K562 (cell line): ENCODE measurements around the gene IFITM2.

Experiments
- EZH2 ChIP-seq: IDR thresholded peaks from 2 replicates; pipeline ENCODE4 v1.6.1; 2012; ENCODE audit warnings: low read depth, mild to moderate bottlenecking, inconsistent platforms, low read length, borderline replicate concordance
- HCFC1 ChIP-seq: IDR thresholded peaks from 2 replicates; pipeline ENCODE4 v1.6.1; 2012; ENCODE audit warnings: low read depth, low read length, improper control_type of control experiment
- PHF21A ChIP-seq: fragments of 450-650 bp; IDR thresholded peaks from 2 replicates; pipeline ENCODE4 v1.6.1; 2017; ENCODE audit warnings: low read depth, borderline replicate concordance
- POLR2A ChIP-seq: fragments of 450-650 bp; conservative IDR thresholded peaks from 2 replicates; pipeline ENCODE4 v1.6.1; 2016
- RNF2 ChIP-seq: sonication (generic); IDR thresholded peaks from 2 replicates; pipeline ENCODE4 v1.6.1; 2016
- SRF ChIP-seq, 2 experiments: fragments of 250-450, 450-650 bp in 1 of 2; sonication (Bioruptor Pico) in 1 of 2; sonication (generic) in 1 of 2; formaldehyde crosslinking; IDR thresholded peaks; 2 replicates each; pipeline versions ENCODE4 v1.5.0 to v1.5.1; 2020 to 2022; ENCODE audit warnings: mild to moderate bottlenecking in 1 of 2, missing genetic modification reagents in 1 of 2
- SUPT5H ChIP-seq: fragments of 450-650 bp; IDR thresholded peaks from 2 replicates; pipeline ENCODE4 v1.6.1; 2016
- TCF7 ChIP-seq: sonication (generic); IDR thresholded peaks from 2 replicates; pipeline ENCODE4 v1.6.1; 2016; ENCODE audit warnings: antibody characterized with exemption, borderline replicate concordance
- ZNF586 ChIP-seq: fragments of 450-650 bp; formaldehyde crosslinking; conservative IDR thresholded peaks from 2 replicates; pipeline ENCODE4 v1.4.0; 2020; ENCODE audit warnings: mild to moderate bottlenecking, moderate library complexity
- TF ChIP-seq, protein P1 (sequence below), 3 experiments: IDR thresholded peaks in 2 of 3; conservative IDR thresholded peaks in 1 of 3; 2 replicates each; pipeline ENCODE4 v1.5.1; 2011 to 2012; ENCODE audit warnings: low read length in 3 of 3, mild to moderate bottlenecking in 3 of 3, control low read depth in 2 of 3, improper control_type of control experiment in 1 of 3, inconsistent platforms in 1 of 3, low read depth in 1 of 3, mixed read lengths in 1 of 3, moderate library complexity in 1 of 3; ENCODE audit not compliant: insufficient read depth in 2 of 3
- TF ChIP-seq, protein P2 (sequence below): sonication (generic); formaldehyde crosslinking; IDR thresholded peaks from 2 replicates; pipeline ENCODE4 v1.8.0; 2023; ENCODE audit warnings: missing genetic modification reagents, mild to moderate bottlenecking, borderline replicate concordance
- TF ChIP-seq, protein P3 (sequence below): fragments of 450-650 bp; formaldehyde crosslinking; IDR thresholded peaks from 2 replicates; pipeline ENCODE4 v1.4.0; 2022; ENCODE audit warnings: missing genetic modification characterization
- TF ChIP-seq, protein P4 (sequence below): conservative IDR thresholded peaks from 2 replicates; pipeline ENCODE4 v1.6.1; 2011; ENCODE audit warnings: low read depth, mild to moderate bottlenecking, low read length; ENCODE audit not compliant: control insufficient read depth
- TF ChIP-seq, protein P5 (sequence below): fragments of 450-650 bp; IDR thresholded peaks from 2 replicates; pipeline ENCODE4 v1.6.1; 2016; ENCODE audit warnings: low read depth

DNA sequence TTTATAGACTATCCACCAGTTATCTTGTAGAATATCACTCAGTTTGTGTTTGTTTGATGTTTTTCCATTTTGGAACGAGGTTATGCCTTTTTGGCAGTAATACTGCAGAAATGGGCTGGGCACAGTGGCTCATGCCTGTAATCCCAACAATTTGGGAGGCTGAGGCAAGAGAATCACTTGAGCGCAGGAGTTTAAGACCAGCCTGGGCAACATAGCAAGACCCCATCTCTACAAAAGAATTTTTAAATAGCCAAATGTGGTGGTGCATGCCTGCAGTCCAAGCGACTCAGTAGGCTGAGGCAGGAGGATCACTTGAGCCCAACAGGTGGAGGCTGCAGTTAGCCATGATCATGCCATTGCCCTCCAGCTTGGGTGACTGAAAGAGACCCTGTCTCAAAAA, 38.9 kb downstream of the IFITM2 start:
- TF ChIP-seq, protein P1, sequence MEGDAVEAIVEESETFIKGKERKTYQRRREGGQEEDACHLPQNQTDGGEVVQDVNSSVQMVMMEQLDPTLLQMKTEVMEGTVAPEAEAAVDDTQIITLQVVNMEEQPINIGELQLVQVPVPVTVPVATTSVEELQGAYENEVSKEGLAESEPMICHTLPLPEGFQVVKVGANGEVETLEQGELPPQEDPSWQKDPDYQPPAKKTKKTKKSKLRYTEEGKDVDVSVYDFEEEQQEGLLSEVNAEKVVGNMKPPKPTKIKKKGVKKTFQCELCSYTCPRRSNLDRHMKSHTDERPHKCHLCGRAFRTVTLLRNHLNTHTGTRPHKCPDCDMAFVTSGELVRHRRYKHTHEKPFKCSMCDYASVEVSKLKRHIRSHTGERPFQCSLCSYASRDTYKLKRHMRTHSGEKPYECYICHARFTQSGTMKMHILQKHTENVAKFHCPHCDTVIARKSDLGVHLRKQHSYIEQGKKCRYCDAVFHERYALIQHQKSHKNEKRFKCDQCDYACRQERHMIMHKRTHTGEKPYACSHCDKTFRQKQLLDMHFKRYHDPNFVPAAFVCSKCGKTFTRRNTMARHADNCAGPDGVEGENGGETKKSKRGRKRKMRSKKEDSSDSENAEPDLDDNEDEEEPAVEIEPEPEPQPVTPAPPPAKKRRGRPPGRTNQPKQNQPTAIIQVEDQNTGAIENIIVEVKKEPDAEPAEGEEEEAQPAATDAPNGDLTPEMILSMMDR (IDR thresholded peaks at IDR 0.05 in 2 of 3, conservative IDR thresholded peaks at IDR 0.05 in 1 of 3; ENCODE audit: insufficient read depth in 2 of 3, low read depth in 1 of 3, low read length in 3 of 3) = no peak
- TF ChIP-seq, protein P2, sequence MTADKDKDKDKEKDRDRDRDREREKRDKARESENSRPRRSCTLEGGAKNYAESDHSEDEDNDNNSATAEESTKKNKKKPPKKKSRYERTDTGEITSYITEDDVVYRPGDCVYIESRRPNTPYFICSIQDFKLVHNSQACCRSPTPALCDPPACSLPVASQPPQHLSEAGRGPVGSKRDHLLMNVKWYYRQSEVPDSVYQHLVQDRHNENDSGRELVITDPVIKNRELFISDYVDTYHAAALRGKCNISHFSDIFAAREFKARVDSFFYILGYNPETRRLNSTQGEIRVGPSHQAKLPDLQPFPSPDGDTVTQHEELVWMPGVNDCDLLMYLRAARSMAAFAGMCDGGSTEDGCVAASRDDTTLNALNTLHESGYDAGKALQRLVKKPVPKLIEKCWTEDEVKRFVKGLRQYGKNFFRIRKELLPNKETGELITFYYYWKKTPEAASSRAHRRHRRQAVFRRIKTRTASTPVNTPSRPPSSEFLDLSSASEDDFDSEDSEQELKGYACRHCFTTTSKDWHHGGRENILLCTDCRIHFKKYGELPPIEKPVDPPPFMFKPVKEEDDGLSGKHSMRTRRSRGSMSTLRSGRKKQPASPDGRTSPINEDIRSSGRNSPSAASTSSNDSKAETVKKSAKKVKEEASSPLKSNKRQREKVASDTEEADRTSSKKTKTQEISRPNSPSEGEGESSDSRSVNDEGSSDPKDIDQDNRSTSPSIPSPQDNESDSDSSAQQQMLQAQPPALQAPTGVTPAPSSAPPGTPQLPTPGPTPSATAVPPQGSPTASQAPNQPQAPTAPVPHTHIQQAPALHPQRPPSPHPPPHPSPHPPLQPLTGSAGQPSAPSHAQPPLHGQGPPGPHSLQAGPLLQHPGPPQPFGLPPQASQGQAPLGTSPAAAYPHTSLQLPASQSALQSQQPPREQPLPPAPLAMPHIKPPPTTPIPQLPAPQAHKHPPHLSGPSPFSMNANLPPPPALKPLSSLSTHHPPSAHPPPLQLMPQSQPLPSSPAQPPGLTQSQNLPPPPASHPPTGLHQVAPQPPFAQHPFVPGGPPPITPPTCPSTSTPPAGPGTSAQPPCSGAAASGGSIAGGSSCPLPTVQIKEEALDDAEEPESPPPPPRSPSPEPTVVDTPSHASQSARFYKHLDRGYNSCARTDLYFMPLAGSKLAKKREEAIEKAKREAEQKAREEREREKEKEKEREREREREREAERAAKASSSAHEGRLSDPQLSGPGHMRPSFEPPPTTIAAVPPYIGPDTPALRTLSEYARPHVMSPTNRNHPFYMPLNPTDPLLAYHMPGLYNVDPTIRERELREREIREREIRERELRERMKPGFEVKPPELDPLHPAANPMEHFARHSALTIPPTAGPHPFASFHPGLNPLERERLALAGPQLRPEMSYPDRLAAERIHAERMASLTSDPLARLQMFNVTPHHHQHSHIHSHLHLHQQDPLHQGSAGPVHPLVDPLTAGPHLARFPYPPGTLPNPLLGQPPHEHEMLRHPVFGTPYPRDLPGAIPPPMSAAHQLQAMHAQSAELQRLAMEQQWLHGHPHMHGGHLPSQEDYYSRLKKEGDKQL = no peak
- TF ChIP-seq, protein P3, sequence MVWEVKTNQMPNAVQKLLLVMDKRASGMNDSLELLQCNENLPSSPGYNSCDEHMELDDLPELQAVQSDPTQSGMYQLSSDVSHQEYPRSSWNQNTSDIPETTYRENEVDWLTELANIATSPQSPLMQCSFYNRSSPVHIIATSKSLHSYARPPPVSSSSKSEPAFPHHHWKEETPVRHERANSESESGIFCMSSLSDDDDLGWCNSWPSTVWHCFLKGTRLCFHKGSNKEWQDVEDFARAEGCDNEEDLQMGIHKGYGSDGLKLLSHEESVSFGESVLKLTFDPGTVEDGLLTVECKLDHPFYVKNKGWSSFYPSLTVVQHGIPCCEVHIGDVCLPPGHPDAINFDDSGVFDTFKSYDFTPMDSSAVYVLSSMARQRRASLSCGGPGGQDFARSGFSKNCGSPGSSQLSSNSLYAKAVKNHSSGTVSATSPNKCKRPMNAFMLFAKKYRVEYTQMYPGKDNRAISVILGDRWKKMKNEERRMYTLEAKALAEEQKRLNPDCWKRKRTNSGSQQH (CRISPR knock-in tag) = no peak
- TF ChIP-seq PHF21A = no peak
- TF ChIP-seq TCF7 = no peak
- TF ChIP-seq, protein P4, sequence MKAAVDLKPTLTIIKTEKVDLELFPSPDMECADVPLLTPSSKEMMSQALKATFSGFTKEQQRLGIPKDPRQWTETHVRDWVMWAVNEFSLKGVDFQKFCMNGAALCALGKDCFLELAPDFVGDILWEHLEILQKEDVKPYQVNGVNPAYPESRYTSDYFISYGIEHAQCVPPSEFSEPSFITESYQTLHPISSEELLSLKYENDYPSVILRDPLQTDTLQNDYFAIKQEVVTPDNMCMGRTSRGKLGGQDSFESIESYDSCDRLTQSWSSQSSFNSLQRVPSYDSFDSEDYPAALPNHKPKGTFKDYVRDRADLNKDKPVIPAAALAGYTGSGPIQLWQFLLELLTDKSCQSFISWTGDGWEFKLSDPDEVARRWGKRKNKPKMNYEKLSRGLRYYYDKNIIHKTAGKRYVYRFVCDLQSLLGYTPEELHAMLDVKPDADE = no peak
- TF ChIP-seq RNF2 = no peak
- TF ChIP-seq HCFC1 = no peak
- no peak for TF ChIP-seq SRF (CRISPR knock-in tag; IDR thresholded peaks at IDR 0.05)
- TF ChIP-seq, protein P5, sequence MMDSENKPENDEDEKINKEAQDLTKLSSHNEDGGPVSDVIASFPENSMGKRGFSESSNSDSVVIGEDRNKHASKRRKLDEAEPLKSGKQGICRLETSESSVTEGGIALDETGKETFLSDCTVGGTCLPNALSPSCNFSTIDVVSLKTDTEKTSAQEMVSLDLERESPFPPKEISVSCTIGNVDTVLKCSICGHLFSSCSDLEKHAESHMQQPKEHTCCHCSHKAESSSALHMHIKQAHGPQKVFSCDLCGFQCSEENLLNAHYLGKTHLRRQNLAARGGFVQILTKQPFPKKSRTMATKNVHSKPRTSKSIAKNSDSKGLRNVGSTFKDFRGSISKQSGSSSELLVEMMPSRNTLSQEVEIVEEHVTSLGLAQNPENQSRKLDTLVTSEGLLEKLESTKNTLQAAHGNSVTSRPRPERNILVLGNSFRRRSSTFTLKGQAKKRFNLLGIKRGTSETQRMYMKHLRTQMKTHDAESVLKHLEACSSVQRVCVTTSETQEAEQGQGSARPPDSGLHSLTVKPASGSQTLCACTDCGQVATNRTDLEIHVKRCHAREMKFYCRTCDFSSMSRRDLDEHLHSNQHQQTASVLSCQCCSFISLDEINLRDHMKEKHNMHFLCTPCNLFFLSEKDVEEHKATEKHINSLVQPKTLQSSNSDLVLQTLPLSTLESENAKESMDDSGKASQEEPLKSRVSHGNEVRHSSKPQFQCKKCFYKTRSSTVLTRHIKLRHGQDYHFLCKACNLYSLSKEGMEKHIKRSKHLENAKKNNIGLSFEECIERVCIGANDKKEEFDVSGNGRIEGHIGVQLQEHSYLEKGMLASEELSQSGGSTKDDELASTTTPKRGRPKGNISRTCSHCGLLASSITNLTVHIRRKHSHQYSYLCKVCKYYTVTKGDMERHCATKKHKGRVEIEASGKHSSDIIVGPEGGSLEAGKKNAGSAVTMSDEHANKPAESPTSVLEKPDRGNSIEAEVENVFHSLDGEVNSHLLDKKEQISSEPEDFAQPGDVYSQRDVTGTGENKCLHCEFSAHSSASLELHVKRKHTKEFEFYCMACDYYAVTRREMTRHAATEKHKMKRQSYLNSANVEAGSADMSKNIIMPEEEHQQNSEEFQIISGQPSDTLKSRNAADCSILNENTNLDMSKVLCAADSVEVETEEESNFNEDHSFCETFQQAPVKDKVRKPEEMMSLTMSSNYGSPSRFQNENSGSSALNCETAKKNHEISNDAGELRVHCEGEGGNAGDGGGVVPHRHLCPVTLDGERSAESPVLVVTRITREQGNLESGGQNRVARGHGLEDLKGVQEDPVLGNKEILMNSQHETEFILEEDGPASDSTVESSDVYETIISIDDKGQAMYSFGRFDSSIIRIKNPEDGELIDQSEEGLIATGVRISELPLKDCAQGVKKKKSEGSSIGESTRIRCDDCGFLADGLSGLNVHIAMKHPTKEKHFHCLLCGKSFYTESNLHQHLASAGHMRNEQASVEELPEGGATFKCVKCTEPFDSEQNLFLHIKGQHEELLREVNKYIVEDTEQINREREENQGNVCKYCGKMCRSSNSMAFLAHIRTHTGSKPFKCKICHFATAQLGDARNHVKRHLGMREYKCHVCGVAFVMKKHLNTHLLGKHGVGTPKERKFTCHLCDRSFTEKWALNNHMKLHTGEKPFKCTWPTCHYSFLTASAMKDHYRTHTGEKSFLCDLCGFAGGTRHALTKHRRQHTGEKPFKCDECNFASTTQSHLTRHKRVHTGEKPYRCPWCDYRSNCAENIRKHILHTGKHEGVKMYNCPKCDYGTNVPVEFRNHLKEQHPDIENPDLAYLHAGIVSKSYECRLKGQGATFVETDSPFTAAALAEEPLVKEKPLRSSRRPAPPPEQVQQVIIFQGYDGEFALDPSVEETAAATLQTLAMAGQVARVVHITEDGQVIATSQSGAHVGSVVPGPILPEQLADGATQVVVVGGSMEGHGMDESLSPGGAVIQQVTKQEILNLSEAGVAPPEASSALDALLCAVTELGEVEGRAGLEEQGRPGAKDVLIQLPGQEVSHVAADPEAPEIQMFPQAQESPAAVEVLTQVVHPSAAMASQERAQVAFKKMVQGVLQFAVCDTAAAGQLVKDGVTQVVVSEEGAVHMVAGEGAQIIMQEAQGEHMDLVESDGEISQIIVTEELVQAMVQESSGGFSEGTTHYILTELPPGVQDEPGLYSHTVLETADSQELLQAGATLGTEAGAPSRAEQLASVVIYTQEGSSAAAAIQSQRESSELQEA = no peak
- TF ChIP-seq EZH2 = no peak
- no peak for TF ChIP-seq ZNF586 (CRISPR knock-in tag)
- TF ChIP-seq SUPT5H = no peak
- TF ChIP-seq POLR2A = no peak
